SK-N-SH (cell line): ENCODE data around the gene PTDSS2.

Experiments used
- CTCF ChIP-seq: fragments of 200-600 bp; sonication (generic); IDR thresholded peaks from 2 replicates; pipeline ENCODE4 v1.6.1; 2017; ENCODE audit warnings: antibody characterized with exemption, mild to moderate bottlenecking, moderate library complexity
- ELF1 ChIP-seq: IDR thresholded peaks from 2 replicates; pipeline ENCODE4 v1.4.0; 2012
- EP300 ChIP-seq, 2 experiments: IDR thresholded peaks; 2 replicates each; pipeline versions ENCODE4 v1.4.0 to v1.6.1; 2012; ENCODE audit warnings: borderline replicate concordance in 1 of 2, low read depth in 1 of 2, low read length in 1 of 2
- EZH2phosphoT487 ChIP-seq: fragments of 200-600 bp; sonication (generic); IDR thresholded peaks from 2 replicates; pipeline ENCODE4 v1.6.1; 2017; ENCODE audit warnings: low read depth, mixed run types, mild to moderate bottlenecking, antibody characterized with exemption, moderate library complexity, borderline replicate concordance
- FOXJ3 ChIP-seq: sonication (generic); formaldehyde crosslinking; IDR thresholded peaks from 2 replicates; pipeline ENCODE4 v1.5.1; 2020; ENCODE audit warnings: mild to moderate bottlenecking, missing genetic modification reagents
- MAX ChIP-seq: IDR thresholded peaks from 2 replicates; pipeline ENCODE4 v1.4.0; 2012; ENCODE audit warnings: low read depth
- MEF2A ChIP-seq: IDR thresholded peaks from 2 replicates; pipeline ENCODE4 v1.4.0; 2012; ENCODE audit warnings: low read depth, borderline replicate concordance
- POLR2AphosphoS5 ChIP-seq: IDR thresholded peaks from 2 replicates; pipeline ENCODE4 v1.6.1; 2012; ENCODE audit warnings: low read depth, low read length
- RAD21 ChIP-seq: IDR thresholded peaks from 2 replicates; pipeline ENCODE4 v1.6.1; 2012; ENCODE audit warnings: mild to moderate bottlenecking, low read length
- SIN3A ChIP-seq: IDR thresholded peaks from 2 replicates; pipeline ENCODE4 v1.6.1; 2012; ENCODE audit warnings: low read depth, mild to moderate bottlenecking, low read length, moderate library complexity, borderline replicate concordance
- USF1 ChIP-seq: IDR thresholded peaks from 2 replicates; pipeline ENCODE4 v1.4.0; 2012; ENCODE audit warnings: low read depth, borderline replicate concordance

- no peak for TF ChIP-seq EP300 (IDR thresholded peaks at IDR 0.05; ENCODE audit: borderline replicate concordance in 1 of 2, low read depth in 1 of 2, low read length in 1 of 2)
- no peak for TF ChIP-seq CTCF
- TF ChIP-seq MAX, result no peak
- no peak for TF ChIP-seq ELF1
- TF ChIP-seq FOXJ3 (CRISPR knock-in tag), result no peak
- no peak for TF ChIP-seq EZH2phosphoT487
- TF ChIP-seq MEF2A, result no peak
- TF ChIP-seq POLR2AphosphoS5, result no peak
- no peak for TF ChIP-seq RAD21
- TF ChIP-seq SIN3A, result no peak
- no peak for TF ChIP-seq USF1
Measured at GRCh38 chr11:417652-418342, 32.3 kb upstream of the PTDSS2 start.
